Activated naive CD4-positive, alpha-beta T cell treated with anti-CD3 and anti-CD28 coated beads for 36 hours (primary cell): ENCODE data around the gene LRRC34. TPM values are rescaled to one million over a fixed set of nuclear protein-coding genes. Genes with fewer than 3 reads are reported as not detected.

Experiments
- CTCF ChIA-PET: fragments of 350-600 bp; sonication (Branson Sonifier 250); formaldehyde crosslinking; loops from one replicate; lab custom pipeline; 2021; ENCODE audit warnings: antibody characterized with exemption; lab: Charles Lee
- DNase-seq: peaks from one replicate; pipeline ENCODE4 v3.0.0-alpha.2; 2020
- H3K27ac Mint-ChIP-seq: one replicate; pipeline ENCODE4 v1.8.0; 2021; ENCODE audit warnings: mild to moderate bottlenecking, mixed read lengths
- H3K27me3 Mint-ChIP-seq: one replicate; pipeline ENCODE4 v1.8.0; 2021; ENCODE audit warnings: low read depth, mixed read lengths
- H3K36me3 Mint-ChIP-seq: one replicate; pipeline ENCODE4 v1.8.0; 2021; ENCODE audit warnings: low read depth, mixed read lengths
- H3K4me1 Mint-ChIP-seq: one replicate; pipeline ENCODE4 v1.8.0; 2021; ENCODE audit warnings: low read depth, mixed read lengths
- H3K4me3 Mint-ChIP-seq: one replicate; pipeline ENCODE4 v1.8.0; 2021; ENCODE audit warnings: mild to moderate bottlenecking, moderate library complexity, mixed read lengths
- H3K9me3 Mint-ChIP-seq: one replicate; pipeline ENCODE4 v1.8.0; 2021; ENCODE audit warnings: mixed read lengths
- intact Hi-C: fragments of 100-400 bp; cut with micrococcal nuclease; formaldehyde crosslinking; loops from one replicate; pipeline ENCODE4 v1.15.1; 2023
- total RNA-seq, 2 experiments: library from RNA; stranded (reverse); gene quantifications; one replicate each; pipeline ENCODE4 v1.2.3, GENCODE V29; 2021

The LRRC34 gene
- total RNA-seq, 2 experiments from 2014 or later, result 3.8 to 3.9 TPM

DNA sequence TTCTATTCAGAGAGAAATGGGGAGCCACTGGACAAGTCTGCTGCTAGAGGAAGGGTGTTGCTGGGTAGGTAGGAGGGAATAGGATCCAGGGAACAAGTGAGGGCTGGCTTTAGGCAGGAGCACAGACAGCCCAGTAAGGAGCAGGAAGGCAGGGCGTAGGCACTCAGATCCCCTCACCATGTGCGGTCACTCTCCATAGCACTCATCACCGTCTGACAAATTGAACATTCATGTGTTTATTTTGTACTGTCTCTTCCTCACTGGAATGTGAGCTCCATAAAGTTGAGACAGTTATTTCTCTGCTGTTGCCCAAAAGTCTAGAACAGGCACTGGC, 24.2 kb upstream of the LRRC34 start:
- Mint-ChIP-seq H3K9me3 (no peaks in the 10 kb centered on the region), H3K27ac (no peak overlapping the region), H3K4me1 (no peaks in the 10 kb centered on the region), H3K27me3 (peaks cover 2% of the 10 kb centered on the region), H3K4me3 (no peak overlapping the region), H3K36me3 (no peaks in the 10 kb centered on the region)
- CTCF ChIA-PET, result no interaction called here
- intact Hi-C loops, result no loop called here
- no peak for DNase-seq

DNA sequence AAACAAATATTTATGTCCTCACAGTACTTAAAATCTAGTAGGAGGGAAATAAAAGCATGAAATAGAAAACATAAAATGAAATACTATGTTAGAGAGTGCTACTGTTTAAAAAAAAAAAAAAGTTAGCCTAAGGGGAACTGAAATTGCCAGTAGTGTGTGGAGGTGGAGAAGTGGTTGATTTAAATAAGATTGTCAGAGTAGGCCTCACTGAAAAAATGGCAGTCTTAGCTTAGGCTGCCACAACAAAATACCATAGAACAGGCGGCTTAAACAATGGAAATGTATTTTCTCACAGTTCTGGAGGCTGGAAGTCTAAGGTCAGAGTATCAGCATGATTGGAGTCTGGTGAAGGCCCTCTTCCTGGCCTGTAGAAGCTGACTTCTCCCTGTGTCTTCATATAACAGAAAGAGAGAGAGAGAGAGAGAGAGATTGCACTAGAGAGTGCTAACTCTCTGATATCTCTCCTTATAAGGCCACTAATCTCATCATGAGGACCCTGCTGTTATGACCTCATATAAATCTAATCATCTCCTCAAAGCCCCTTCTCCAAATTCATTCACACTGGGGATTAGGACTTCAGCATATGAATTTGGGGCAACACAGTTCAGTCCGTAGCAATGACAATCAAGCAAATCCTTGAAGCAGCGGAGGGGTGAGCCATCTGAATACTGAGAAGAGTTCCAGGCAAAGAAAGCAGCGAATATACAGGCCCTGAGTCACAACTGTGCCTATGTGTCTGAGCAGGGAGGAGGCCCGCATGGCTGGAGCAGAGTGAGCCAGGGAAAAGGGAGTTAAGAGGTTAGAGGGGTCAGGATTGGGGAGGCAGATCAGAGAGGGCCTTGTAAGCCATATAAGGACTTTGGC, 23.6 kb upstream of the LRRC34 start:
- CTCF ChIA-PET, result no interaction called here

DNA sequence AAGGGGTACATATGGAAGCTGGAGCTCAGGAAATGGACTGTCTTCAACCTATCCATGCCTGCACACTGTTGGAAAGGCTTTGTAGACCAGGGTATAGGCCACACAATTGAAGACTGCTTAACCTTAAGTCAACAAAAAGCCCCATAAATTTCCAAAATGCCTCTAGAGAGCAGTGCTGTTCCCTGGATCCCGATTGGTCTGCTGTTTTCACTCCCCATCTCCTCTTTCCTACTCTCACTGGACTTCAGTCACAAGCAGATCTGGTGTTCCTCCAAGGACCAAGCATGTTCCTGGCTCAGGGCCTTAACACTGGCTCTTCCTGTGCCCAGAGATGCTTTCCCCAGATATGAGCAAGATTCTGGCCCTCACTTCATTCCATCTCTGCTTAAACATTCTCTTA, 22.8 kb upstream of the LRRC34 start:
- intact Hi-C loops, result no loop called here
- CTCF ChIA-PET, result interaction anchor here (0.7 kb wide), 1 partner anchor 243 kb away, joined by 4 read pairs; no protein-coding TSS in a partner anchor
- Mint-ChIP-seq H3K4me3 (no peak overlapping the region), H3K27me3 (peaks cover 2% of the 10 kb centered on the region), H3K4me1 (no peaks in the 10 kb centered on the region), H3K36me3 (no peaks in the 10 kb centered on the region), H3K9me3 (no peaks in the 10 kb centered on the region), H3K27ac (no peak overlapping the region)
- DNase-seq, result no peak

More for the DNA sequence above, 23.6 kb upstream of the LRRC34 start:
- Mint-ChIP-seq H3K4me1 (no peaks in the 10 kb centered on the region), H3K4me3 (no peak overlapping the region), H3K27me3 (peaks cover 2% of the 10 kb centered on the region), H3K27ac (no peak overlapping the region), H3K9me3 (no peaks in the 10 kb centered on the region), H3K36me3 (no peaks in the 10 kb centered on the region)
- intact Hi-C loops, result no loop called here
- no peak for DNase-seq

DNA sequence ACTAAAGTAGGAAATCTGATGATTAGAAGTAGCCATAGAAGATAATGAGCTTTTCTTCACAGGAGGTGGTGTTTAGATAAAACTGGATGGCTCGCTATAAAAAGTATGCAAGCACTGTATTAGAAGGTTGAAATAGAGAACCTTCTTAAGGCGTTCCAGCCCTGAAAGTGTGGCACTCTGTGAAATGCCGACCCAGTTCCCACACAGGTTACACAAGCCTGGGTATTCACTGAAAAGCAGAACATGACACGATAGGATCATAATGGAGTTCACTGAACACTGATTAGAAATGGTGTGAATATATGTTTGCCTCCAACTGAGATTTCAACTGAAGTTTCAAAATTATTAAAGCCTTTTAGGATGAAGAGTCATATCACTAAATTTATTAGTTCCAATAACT, 15.0 kb upstream of the LRRC34 start:
- CTCF ChIA-PET, result interaction anchor here (0.7 kb wide), 1 partner anchor 20 kb away, joined by 3 read pairs; no protein-coding TSS in a partner anchor
- intact Hi-C loops, result no loop called here
- no peaks in the 10 kb centered on the region for H3K36me3 Mint-ChIP-seq
- H3K4me3 Mint-ChIP-seq, result no peak overlapping the region
- no peak for DNase-seq
- no peaks in the 10 kb centered on the region for H3K27me3 Mint-ChIP-seq
- H3K4me1 Mint-ChIP-seq, result peaks cover 8% of the 10 kb centered on the region
- no peaks in the 10 kb centered on the region for H3K9me3 Mint-ChIP-seq
- no peak overlapping the region for H3K27ac Mint-ChIP-seq

DNA sequence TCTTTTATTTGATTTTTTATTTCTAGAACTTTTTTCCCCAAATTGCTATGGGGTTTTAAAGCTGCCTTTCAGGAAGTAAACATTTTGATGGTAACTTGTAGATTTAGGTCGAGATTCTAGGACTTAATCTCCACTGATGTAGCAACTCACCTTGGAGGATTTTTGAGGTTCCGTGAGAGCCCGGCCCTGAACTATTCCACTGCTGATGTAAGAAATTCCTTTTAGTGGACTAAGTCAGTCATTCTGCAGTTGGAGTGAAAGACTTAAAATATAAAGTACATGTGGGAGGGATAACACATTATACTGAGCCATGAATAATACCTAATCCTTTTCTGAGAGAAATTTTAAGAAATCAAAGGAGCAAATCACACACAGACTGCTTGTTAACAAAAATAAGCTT, 12.6 kb upstream of the LRRC34 start:
- Mint-ChIP-seq H3K27me3 (no peaks in the 10 kb centered on the region), H3K36me3 (no peaks in the 10 kb centered on the region), H3K4me1 (peaks cover 8% of the 10 kb centered on the region), H3K4me3 (no peak overlapping the region), H3K27ac (no peak overlapping the region), H3K9me3 (no peaks in the 10 kb centered on the region)
- no peak for DNase-seq
- intact Hi-C loops, result no loop called here
- CTCF ChIA-PET, result interaction anchor here (0.7 kb wide), 1 partner anchor 8 kb away, joined by 3 read pairs; no protein-coding TSS in a partner anchor

DNA sequence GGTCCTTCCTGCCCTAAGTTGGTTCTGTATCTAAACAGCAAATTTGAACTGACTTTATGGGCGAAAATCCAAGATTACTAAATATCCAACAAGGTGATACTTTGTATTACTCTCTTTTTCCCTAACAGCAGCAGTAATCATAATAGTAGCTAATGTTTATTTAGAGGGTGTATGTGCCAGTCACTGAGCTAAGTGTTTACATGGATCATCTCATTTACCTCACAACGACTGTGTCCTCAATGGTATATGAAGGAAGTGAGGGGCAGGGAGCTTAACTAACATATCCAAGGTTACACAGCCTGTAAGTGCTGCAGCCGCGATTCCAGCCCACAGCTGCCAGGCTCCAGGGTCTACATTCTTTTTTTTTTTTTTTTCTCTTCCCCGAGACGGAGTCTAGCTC, 10.3 kb upstream of the LRRC34 start:
- H3K27me3 Mint-ChIP-seq, result no peaks in the 10 kb centered on the region
- no peaks in the 10 kb centered on the region for H3K36me3 Mint-ChIP-seq
- no peaks in the 10 kb centered on the region for H3K9me3 Mint-ChIP-seq
- no peak overlapping the region for H3K27ac Mint-ChIP-seq
- CTCF ChIA-PET, result interaction anchor here (0.8 kb wide), 1 partner anchor 40 kb away, joined by 3 read pairs; no protein-coding TSS in a partner anchor
- H3K4me1 Mint-ChIP-seq, result no peaks in the 10 kb centered on the region
- intact Hi-C loops, result no loop called here
- no peak for DNase-seq
- H3K4me3 Mint-ChIP-seq, result no peak overlapping the region

GRCh38 chr3:169822540-169822939, 9.8 kb upstream of the LRRC34 start:
- Mint-ChIP-seq H3K9me3 (no peaks in the 10 kb centered on the region), H3K36me3 (no peaks in the 10 kb centered on the region), H3K27me3 (no peaks in the 10 kb centered on the region), H3K4me3 (no peak overlapping the region), H3K27ac (no peak overlapping the region), H3K4me1 (no peaks in the 10 kb centered on the region)
- CTCF ChIA-PET, result interaction anchor here (0.6 to 1.0 kb wide), 3 partner anchors 41 to 527 kb away, joined by 3 read pairs; no protein-coding TSS in a partner anchor
- no peak for DNase-seq
- intact Hi-C loops, result no loop called here

GRCh38 chr3:169822091-169822490, 9.4 kb upstream of the LRRC34 start:
- intact Hi-C loops, result no loop called here
- Mint-ChIP-seq H3K4me1 (no peaks in the 10 kb centered on the region), H3K9me3 (no peaks in the 10 kb centered on the region), H3K4me3 (no peak overlapping the region), H3K36me3 (no peaks in the 10 kb centered on the region), H3K27me3 (no peaks in the 10 kb centered on the region), H3K27ac (no peak overlapping the region)
- CTCF ChIA-PET, result interaction anchor here (0.6 to 1.0 kb wide), 2 partner anchors 127 to 527 kb away, joined by 3 read pairs; no protein-coding TSS in a partner anchor
- no peak for DNase-seq

DNA sequence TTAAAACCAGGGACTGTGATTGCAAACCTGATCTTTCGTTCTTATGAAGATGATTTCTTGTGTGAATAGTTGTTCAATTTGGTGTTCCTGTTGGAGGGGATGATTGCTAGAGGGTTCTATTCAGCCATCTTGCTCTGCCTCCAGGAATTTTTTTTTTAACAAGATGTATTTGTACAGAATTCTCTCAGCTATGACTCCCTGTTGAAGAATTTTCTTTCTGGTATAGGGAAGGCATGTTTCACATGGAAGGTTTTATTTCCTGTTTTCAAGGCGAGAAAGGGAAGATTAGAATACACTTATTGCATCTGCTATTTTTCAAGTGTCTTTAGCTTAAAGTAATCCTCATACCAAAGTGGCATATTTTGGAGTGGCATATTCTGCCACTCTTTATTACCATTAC, 5.6 kb upstream of the LRRC34 start:
- no peak for DNase-seq
- Mint-ChIP-seq H3K4me1 (peaks cover 11% of the 10 kb centered on the region), H3K9me3 (peaks cover 9% of the 10 kb centered on the region), H3K36me3 (peaks cover 5% of the 10 kb centered on the region), H3K4me3 (no peak overlapping the region), H3K27me3 (no peaks in the 10 kb centered on the region), H3K27ac (no peak overlapping the region)
- intact Hi-C loops, result no loop called here
- CTCF ChIA-PET, result no interaction called here

DNA sequence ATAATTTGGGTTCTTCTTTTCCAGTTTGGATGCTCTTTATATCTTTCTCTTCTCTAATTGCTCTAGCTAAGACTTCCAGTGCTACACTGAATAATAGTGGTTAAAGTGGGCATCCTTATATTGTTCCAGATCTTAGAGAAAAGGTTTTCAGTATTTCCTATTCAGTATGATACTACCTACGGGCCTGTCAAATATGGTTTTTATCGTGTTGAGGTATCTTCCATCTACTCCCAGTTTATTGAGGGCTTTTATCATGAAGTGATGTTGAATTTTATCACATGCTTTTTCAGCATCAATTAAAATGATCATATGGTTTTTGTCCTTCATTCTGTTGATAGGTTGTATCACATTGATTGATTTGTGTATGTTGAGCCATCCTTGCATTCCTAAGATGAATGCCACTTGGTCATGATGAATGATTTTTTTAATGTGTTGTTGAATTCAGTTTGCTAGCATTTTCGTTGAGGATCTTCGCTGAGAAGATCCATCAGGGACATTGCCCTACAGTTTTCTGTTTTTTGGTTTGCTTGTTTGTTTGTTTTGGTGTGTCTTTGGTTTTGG, 3.0 kb upstream of the LRRC34 start:
- Mint-ChIP-seq H3K27ac (no peak overlapping the region), H3K36me3 (peaks cover 5% of the 10 kb centered on the region), H3K27me3 (no peaks in the 10 kb centered on the region), H3K4me3 (no peak overlapping the region), H3K9me3 (peaks cover 9% of the 10 kb centered on the region), H3K4me1 (peaks cover 19% of the 10 kb centered on the region)
- intact Hi-C loops, result no loop called here
- CTCF ChIA-PET, result interaction anchor here (0.7 to 1.3 kb wide), 2 partner anchors 42 to 997 kb away, joined by 3 read pairs; no protein-coding TSS in a partner anchor
- no peak for DNase-seq

- peaks cover 9% of the 10 kb centered on the region for H3K9me3 Mint-ChIP-seq
- H3K4me3 Mint-ChIP-seq, result peak overlapping the region; percentile 82
- intact Hi-C loops, result loop anchor here (1.0 to 5.0 kb wide), 12 partner anchors 41 to 1093 kb away; partner anchors contain the start of genes EIF5A2, MECOM, MYNN and PHC3
- H3K27ac Mint-ChIP-seq, result peak overlapping the region; percentile 79
- H3K36me3 Mint-ChIP-seq, result peaks cover 5% of the 10 kb centered on the region
- no peaks in the 10 kb centered on the region for H3K27me3 Mint-ChIP-seq
- peak; percentile 88 for DNase-seq
- CTCF ChIA-PET, result interaction anchor here (0.6 to 0.8 kb wide), 2 partner anchors 56 to 165 kb away, joined by 3 read pairs; partner anchors contain the start of gene LRRC31
- peaks cover 19% of the 10 kb centered on the region for H3K4me1 Mint-ChIP-seq
Measured at GRCh38 chr3:169813757-169814517, 1.2 kb upstream of the LRRC34 start.

- H3K27me3 Mint-ChIP-seq, result no peaks in the 10 kb centered on the region
- intact Hi-C loops, result loop anchor here (1.0 to 5.0 kb wide), 12 partner anchors 40 to 1094 kb away; partner anchors contain the start of genes EIF5A2, MECOM, MYNN and PHC3
Measured at GRCh38 chr3:169813278-169813677, 574 bp upstream of the LRRC34 start.

More at GRCh38 chr3:169813278-169813677, 574 bp upstream of the LRRC34 start:
- peak overlapping the region; percentile 82 for H3K4me3 Mint-ChIP-seq
- no peak for DNase-seq
- CTCF ChIA-PET, result interaction anchor here (0.6 kb wide), 1 partner anchor 57 kb away, joined by 3 read pairs; the partner anchor contains the start of gene LRRC31
- peak overlapping the region; percentile 79 for H3K27ac Mint-ChIP-seq
- peaks cover 19% of the 10 kb centered on the region for H3K4me1 Mint-ChIP-seq
- H3K36me3 Mint-ChIP-seq, result peaks cover 5% of the 10 kb centered on the region
- H3K9me3 Mint-ChIP-seq, result peaks cover 9% of the 10 kb centered on the region
